ENCODE results near the gene ACOT2. TPM values are rescaled to one million over a fixed set of nuclear protein-coding genes. Genes with fewer than 3 reads are reported as not detected.
"Not testable (repeated sequence)": the region's sequence is repeated elsewhere in the genome, so short reads cannot be mapped to it uniquely, and the experiment has no call there.

ACOT2 gene
- polyA plus RNA-seq, 1 donor (not counting 4 experiments of a cell fraction or from before 2014, with no cell fraction given), result 5.4 TPM

DNA sequence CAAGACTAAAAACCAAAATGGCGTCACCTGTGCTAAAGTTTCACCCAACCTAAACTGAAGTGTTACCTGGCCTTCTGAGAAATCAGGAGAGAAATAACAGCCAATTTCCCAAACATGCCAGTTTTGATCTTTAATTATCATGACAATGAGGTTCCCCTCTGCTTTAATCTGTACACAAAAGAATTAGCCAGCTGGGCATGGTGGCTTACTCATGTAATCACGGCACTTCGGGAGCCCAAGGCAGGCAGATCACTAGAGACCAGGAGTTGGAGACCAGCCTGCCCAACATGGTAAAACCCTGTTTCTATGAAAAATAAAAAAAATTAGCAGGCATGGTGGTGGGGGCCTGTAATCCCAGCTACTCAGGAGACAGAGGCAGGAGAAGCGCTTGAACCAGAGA is 15.2 kb upstream of the ACOT2 start:
- dilution Hi-C loops (cut with MboI; ENCODE audit: extremely low pct_ligation_motif_present, low sequenced_read_pairs), result no loop called here
- TF ChIP-seq, protein P1, sequence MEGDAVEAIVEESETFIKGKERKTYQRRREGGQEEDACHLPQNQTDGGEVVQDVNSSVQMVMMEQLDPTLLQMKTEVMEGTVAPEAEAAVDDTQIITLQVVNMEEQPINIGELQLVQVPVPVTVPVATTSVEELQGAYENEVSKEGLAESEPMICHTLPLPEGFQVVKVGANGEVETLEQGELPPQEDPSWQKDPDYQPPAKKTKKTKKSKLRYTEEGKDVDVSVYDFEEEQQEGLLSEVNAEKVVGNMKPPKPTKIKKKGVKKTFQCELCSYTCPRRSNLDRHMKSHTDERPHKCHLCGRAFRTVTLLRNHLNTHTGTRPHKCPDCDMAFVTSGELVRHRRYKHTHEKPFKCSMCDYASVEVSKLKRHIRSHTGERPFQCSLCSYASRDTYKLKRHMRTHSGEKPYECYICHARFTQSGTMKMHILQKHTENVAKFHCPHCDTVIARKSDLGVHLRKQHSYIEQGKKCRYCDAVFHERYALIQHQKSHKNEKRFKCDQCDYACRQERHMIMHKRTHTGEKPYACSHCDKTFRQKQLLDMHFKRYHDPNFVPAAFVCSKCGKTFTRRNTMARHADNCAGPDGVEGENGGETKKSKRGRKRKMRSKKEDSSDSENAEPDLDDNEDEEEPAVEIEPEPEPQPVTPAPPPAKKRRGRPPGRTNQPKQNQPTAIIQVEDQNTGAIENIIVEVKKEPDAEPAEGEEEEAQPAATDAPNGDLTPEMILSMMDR (optimal IDR thresholded peaks at IDR 0.05 in 1 of 3, IDR thresholded peaks at IDR 0.05 in 1 of 3, conservative IDR thresholded peaks at IDR 0.05 in 1 of 3; ENCODE audit: extremely low read depth in 1 of 3, insufficient read depth in 2 of 3, low read length in 3 of 3), result no peak
- no peak for TF ChIP-seq EZH2 (IDR thresholded peaks at IDR 0.05; ENCODE audit: low read length)

DNA sequence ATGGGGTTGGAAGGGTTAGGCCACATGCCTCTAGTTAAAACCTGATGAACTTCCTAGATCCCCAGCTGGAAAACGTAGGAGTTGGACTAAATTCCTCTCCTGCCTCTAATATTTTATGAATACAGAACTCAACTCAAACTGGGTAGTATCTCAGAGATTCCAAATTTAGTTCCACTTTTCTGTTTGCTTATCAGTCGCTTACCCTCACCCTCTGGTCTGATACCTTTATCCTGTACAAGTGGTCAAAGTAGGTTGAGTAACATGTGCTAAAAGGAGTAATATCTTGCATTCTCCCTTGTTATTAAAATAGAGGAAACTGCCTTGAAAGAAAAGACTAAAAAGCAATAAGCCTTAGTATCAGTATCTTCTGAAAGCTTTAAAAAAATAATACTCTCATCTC is 11.8 kb upstream of the ACOT2 start:
- H3K4me1 ChIP-seq (ENCODE audit: control insufficient read depth, extremely low read depth, insufficient read depth, low read length); H3K36me3 ChIP-seq (ENCODE audit: control insufficient read depth in 2 of 2, extremely low read depth in 1 of 2, insufficient read depth in 2 of 2, low read length in 2 of 2); H4K20me1 ChIP-seq (ENCODE audit: control insufficient read depth, extremely low read depth, insufficient read depth, low read length); H3K27ac ChIP-seq (ENCODE audit: control insufficient read depth, insufficient read depth, low read length); H3K9me3 ChIP-seq (ENCODE audit: control insufficient read depth, low read depth, low read length); H3K27me3 ChIP-seq (ENCODE audit: control insufficient read depth, extremely low read depth, insufficient read depth, low read length); H3K9ac ChIP-seq (ENCODE audit: control insufficient read depth, extremely low read depth, insufficient read depth, low read length); H3K4me3 ChIP-seq (ENCODE audit: control insufficient read depth in 2 of 3, extremely low read depth in 1 of 3, insufficient read depth in 2 of 3, low read depth in 1 of 3, low read length in 3 of 3); H3K4me2 ChIP-seq (ENCODE audit: control insufficient read depth, extremely low read depth, insufficient read depth, low read depth, low read length); H3K79me2 ChIP-seq (ENCODE audit: control insufficient read depth, insufficient read depth, low read length); DNase-seq (ENCODE audit: low read depth, low spot score); H3K9me1 ChIP-seq (ENCODE audit: control insufficient read depth, extremely low read depth, insufficient read depth, low read length); dilution Hi-C loops (cut with MboI; ENCODE audit: extremely low pct_ligation_motif_present, low sequenced_read_pairs); H2AFZ ChIP-seq (ENCODE audit: control insufficient read depth, low read length); FAIRE-seq: not testable (repeated sequence)

More for the DNA sequence above, 15.2 kb upstream of the ACOT2 start:
- no peaks in the 10 kb centered on the region for H3K36me3 ChIP-seq (ENCODE audit: control insufficient read depth in 2 of 2, extremely low read depth in 1 of 2, insufficient read depth in 2 of 2, low read length in 2 of 2)
- no peak overlapping the region for H3K27ac ChIP-seq (ENCODE audit: control insufficient read depth, insufficient read depth, low read length)
- H3K9me1 ChIP-seq (ENCODE audit: control insufficient read depth, extremely low read depth, insufficient read depth, low read length), result no peaks in the 10 kb centered on the region
- H2AFZ ChIP-seq (ENCODE audit: control insufficient read depth, low read length), result no peak overlapping the region
- no peak overlapping the region for H3K4me3 ChIP-seq (ENCODE audit: control insufficient read depth in 2 of 3, extremely low read depth in 1 of 3, insufficient read depth in 2 of 3, low read depth in 1 of 3, low read length in 3 of 3)
- DNase-seq (ENCODE audit: low read depth, low spot score) (no peak), FAIRE-seq (no peak)
- no peaks in the 10 kb centered on the region for H3K79me2 ChIP-seq (ENCODE audit: control insufficient read depth, insufficient read depth, low read length)
- no peak overlapping the region for H3K4me2 ChIP-seq (ENCODE audit: control insufficient read depth, extremely low read depth, insufficient read depth, low read depth, low read length)
- H3K27me3 ChIP-seq (ENCODE audit: control insufficient read depth, extremely low read depth, insufficient read depth, low read length), result no peaks in the 10 kb centered on the region
- H3K4me1 ChIP-seq (ENCODE audit: control insufficient read depth, extremely low read depth, insufficient read depth, low read length), result no peaks in the 10 kb centered on the region
- no peaks in the 10 kb centered on the region for H4K20me1 ChIP-seq (ENCODE audit: control insufficient read depth, extremely low read depth, insufficient read depth, low read length)
- no peak overlapping the region for H3K9ac ChIP-seq (ENCODE audit: control insufficient read depth, extremely low read depth, insufficient read depth, low read length)
- H3K9me3 ChIP-seq (ENCODE audit: control insufficient read depth, low read depth, low read length), result no peaks in the 10 kb centered on the region

DNA sequence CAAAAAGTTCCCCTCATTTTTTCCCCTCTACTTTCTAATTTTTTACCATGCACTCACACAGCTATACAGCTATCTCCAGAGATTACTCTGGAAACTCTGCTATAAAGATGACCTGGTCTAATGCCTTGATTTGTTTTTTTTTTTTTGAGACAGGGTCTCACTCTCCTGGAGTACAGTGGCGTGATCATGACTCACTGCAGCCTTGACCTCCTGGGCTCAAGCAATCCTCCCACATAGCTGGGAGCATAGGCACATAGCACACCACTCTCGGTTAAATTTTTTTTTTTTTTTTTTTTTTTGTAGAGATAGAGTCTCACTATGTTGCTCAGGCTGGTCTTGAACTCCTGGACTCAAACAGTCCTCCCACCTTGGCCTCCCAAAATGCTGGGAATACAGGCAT is 10.8 kb upstream of the ACOT2 start:
- H3K9ac ChIP-seq (ENCODE audit: control insufficient read depth, extremely low read depth, insufficient read depth, low read length); H3K36me3 ChIP-seq (ENCODE audit: control insufficient read depth in 2 of 2, extremely low read depth in 1 of 2, insufficient read depth in 2 of 2, low read length in 2 of 2); H3K79me2 ChIP-seq (ENCODE audit: control insufficient read depth, insufficient read depth, low read length); H3K27ac ChIP-seq (ENCODE audit: control insufficient read depth, insufficient read depth, low read length); H2AFZ ChIP-seq (ENCODE audit: control insufficient read depth, low read length); H3K9me1 ChIP-seq (ENCODE audit: control insufficient read depth, extremely low read depth, insufficient read depth, low read length); FAIRE-seq; dilution Hi-C loops (cut with MboI; ENCODE audit: extremely low pct_ligation_motif_present, low sequenced_read_pairs); H3K4me3 ChIP-seq (ENCODE audit: control insufficient read depth in 2 of 3, extremely low read depth in 1 of 3, insufficient read depth in 2 of 3, low read depth in 1 of 3, low read length in 3 of 3); H3K9me3 ChIP-seq (ENCODE audit: control insufficient read depth, low read depth, low read length); H3K4me1 ChIP-seq (ENCODE audit: control insufficient read depth, extremely low read depth, insufficient read depth, low read length); H4K20me1 ChIP-seq (ENCODE audit: control insufficient read depth, extremely low read depth, insufficient read depth, low read length); DNase-seq (ENCODE audit: low read depth, low spot score); H3K4me2 ChIP-seq (ENCODE audit: control insufficient read depth, extremely low read depth, insufficient read depth, low read depth, low read length); H3K27me3 ChIP-seq (ENCODE audit: control insufficient read depth, extremely low read depth, insufficient read depth, low read length): not testable (repeated sequence)

DNA sequence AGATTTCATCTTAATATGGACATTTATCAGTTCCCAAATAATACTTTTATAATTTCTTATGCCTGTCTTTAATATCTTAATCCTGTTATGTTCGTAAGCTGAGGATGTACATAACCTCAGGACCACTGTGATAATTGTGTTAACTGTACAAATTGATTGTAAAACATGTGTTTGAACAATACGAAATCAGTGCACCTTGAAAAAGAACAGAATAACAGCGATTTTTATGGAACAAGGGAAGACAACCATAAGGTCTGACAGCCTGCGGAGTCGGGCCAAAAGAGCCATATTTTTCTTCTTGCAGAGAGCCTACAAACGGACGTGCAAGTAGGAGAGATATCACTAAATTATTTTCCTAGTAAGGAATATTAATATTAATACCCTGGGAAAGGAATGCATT is 6.8 kb upstream of the ACOT2 start:
- H3K9me3 ChIP-seq (ENCODE audit: control insufficient read depth, low read depth, low read length); H4K20me1 ChIP-seq (ENCODE audit: control insufficient read depth, extremely low read depth, insufficient read depth, low read length); dilution Hi-C loops (cut with MboI; ENCODE audit: extremely low pct_ligation_motif_present, low sequenced_read_pairs); H3K4me2 ChIP-seq (ENCODE audit: control insufficient read depth, extremely low read depth, insufficient read depth, low read depth, low read length); H3K4me3 ChIP-seq (ENCODE audit: control insufficient read depth in 2 of 3, extremely low read depth in 1 of 3, insufficient read depth in 2 of 3, low read depth in 1 of 3, low read length in 3 of 3); H3K27ac ChIP-seq (ENCODE audit: control insufficient read depth, insufficient read depth, low read length); H3K4me1 ChIP-seq (ENCODE audit: control insufficient read depth, extremely low read depth, insufficient read depth, low read length); H3K27me3 ChIP-seq (ENCODE audit: control insufficient read depth, extremely low read depth, insufficient read depth, low read length); H2AFZ ChIP-seq (ENCODE audit: control insufficient read depth, low read length); H3K9ac ChIP-seq (ENCODE audit: control insufficient read depth, extremely low read depth, insufficient read depth, low read length); H3K36me3 ChIP-seq (ENCODE audit: control insufficient read depth in 2 of 2, extremely low read depth in 1 of 2, insufficient read depth in 2 of 2, low read length in 2 of 2); H3K79me2 ChIP-seq (ENCODE audit: control insufficient read depth, insufficient read depth, low read length); FAIRE-seq; H3K9me1 ChIP-seq (ENCODE audit: control insufficient read depth, extremely low read depth, insufficient read depth, low read length); DNase-seq (ENCODE audit: low read depth, low spot score): not testable (repeated sequence)
